DND-41 (cell line): ENCODE results near the gene PTGFRN.

Source experiments
- EZH2 ChIP-seq: IDR thresholded peaks from 3 replicates; pipeline ENCODE4 v1.6.1; 2012; ENCODE audit warnings: borderline replicate concordance, low read depth, mild to moderate bottlenecking, moderate library complexity, low read length, inconsistent platforms; ENCODE audit not compliant: severe bottlenecking
- TF ChIP-seq, protein P1 (sequence below): IDR thresholded peaks from 2 replicates; pipeline ENCODE4 v1.5.1; 2012; ENCODE audit warnings: borderline replicate concordance, low read length, moderate library complexity, mild to moderate bottlenecking; ENCODE audit not compliant: poor library complexity, severe bottlenecking; ENCODE audit errors: extremely low read depth

DNA sequence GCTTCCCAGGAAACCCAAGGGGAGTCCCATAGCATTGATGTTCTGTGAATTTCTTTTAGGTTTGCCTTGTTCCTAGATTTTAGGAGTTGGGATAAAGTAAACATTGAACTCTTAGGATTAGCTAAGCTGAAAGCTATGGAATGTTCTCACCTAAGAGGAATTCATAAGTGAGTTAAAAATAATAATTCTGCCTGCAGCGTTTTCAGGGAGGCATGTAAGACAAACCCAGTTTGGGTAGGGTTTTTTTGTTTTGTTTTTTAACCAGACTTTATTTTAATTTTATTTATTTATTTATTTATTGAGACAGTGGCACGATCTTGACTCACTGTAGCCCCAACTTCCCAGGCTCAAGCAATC is 62.9 kb downstream of the PTGFRN start:
- TF ChIP-seq EZH2, result no peak
- TF ChIP-seq, protein P1, sequence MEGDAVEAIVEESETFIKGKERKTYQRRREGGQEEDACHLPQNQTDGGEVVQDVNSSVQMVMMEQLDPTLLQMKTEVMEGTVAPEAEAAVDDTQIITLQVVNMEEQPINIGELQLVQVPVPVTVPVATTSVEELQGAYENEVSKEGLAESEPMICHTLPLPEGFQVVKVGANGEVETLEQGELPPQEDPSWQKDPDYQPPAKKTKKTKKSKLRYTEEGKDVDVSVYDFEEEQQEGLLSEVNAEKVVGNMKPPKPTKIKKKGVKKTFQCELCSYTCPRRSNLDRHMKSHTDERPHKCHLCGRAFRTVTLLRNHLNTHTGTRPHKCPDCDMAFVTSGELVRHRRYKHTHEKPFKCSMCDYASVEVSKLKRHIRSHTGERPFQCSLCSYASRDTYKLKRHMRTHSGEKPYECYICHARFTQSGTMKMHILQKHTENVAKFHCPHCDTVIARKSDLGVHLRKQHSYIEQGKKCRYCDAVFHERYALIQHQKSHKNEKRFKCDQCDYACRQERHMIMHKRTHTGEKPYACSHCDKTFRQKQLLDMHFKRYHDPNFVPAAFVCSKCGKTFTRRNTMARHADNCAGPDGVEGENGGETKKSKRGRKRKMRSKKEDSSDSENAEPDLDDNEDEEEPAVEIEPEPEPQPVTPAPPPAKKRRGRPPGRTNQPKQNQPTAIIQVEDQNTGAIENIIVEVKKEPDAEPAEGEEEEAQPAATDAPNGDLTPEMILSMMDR, result no peak
